GM21528 (cell line): ENCODE measurements around the gene RALA.
A peak's percentile ranks its signal among the peaks of the same experiment; 100 is the strongest.

Source experiments
- ATAC-seq: cut with Tn5 transposase; IDR thresholded peaks from one replicate; pipeline ENCODE4 v1.9.1; 2021; ENCODE audit warnings: mild to moderate bottlenecking, moderate library complexity; ENCODE audit not compliant: unreplicated experiment, low FRiP score

Gene RALA, protein sequence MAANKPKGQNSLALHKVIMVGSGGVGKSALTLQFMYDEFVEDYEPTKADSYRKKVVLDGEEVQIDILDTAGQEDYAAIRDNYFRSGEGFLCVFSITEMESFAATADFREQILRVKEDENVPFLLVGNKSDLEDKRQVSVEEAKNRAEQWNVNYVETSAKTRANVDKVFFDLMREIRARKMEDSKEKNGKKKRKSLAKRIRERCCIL

GRCh38 chr7:39623047-39623731 is at the start of gene RALA:
Gene RALA (plus strand): TSS chr7:39623572. CDS start chr7:39686668, 63,096 bp downstream.
- ATAC-seq = peak; percentile 96

- ATAC-seq = no peak
These were observed 48.6 kb upstream of the RALA start for GRCh38 chr7:39574673-39575349.

DNA sequence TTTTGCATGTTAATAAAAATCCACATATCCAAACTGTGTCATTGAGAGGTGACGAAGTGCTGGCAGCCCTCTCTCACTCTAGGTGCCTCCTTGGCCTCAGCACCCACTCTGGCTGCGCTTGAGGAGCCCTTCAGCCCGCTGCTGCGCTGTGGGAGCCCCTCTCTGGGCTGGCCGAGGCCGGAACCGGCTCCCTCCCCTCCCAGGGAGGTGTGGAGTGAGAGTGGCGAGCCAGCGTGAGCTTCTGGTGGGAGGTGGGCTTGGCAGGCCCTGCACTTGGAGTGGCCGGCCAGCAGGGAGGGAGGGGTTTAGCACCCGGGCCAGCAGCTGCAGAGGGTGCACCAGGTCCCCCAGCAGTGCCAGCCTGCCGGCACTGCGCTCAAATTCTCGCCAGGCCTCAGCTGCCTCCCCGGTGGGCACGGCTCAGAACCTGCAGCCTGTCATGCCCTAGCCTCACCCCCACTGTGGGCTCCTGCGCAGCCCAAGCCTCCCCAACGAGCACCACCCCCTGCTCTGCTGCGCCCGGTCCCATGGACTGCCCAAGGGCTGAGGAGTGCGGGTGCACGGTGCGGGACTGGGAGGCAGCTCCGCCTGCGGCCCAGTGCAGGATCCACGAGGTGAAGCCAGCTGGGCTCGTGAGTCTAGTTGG is 46.0 kb upstream of the RALA start:
- no peak for ATAC-seq

DNA sequence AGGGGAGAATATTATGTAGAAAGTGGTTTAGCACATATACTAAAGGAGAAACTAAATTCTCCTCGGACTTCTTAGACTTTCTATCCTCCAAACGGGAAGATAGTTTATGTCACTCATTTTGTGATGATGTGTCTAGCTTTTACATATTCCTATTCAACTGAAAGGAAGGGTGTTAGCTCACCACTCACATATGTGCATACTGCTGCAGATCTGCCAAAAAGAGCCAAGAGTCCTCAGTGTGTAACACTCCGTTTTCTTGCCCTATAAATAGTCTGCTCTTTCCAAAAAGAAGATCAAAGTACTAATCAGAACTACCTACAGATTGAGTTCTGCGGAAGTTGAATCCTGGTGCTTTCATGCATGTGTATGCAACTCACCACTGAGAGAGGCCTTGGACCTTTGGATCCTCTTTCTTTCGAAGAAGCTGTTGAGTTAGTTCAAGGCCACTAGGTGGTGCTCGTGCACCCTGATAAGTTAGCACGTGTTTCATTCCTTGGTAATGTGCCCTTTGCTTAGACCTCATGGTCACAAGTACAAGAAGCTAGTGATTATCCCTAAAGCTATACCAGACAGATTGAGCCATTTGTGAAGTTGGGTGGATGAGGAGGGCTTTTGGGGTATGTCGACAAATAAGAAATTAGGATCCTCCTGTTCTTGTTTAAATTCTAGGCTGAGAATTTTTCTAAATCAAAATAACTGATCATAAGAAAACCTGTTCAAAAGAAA is 43.1 kb upstream of the RALA start:
- peak; percentile 85 for ATAC-seq

DNA sequence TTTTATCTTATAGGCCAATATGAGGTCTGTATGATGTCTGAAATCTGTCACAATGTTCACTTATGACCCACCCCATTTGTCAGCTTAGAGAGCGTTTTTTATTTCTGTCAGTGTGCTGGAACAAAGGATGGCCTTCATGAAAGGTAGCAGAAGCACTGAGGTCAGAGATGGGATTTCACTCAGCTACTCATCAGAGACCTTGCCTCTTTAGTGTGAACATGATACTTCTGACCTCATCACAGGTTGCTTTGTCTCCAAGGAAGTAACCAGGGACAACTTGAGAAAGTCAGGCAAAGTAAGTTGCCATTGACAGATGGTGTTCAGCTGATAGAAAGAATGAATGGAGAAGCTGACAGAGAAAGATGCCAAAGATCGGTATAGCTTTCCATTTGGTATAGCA is 40.8 kb upstream of the RALA start:
- no peak for ATAC-seq

GRCh38 chr7:39583539-39583938 is 39.8 kb upstream of the RALA start:
- ATAC-seq = no peak

DNA sequence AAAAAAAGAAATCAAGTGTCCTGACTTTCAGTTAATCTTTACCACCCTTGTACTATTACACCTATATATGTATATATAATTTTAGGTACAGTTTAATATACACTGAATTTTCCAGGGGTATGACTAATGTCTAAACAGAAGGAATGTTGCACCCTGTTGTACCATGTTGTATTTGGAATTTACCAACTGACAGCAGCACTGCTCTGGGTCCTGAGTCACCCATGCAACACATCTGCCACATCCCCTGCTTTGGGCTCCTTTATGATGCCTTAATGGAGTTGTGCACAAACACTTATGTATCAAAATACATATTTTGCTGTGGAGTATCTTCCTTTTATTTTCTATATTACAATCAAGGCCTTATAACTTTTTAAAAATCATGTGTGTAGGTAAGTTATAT is 36.0 kb upstream of the RALA start:
- no peak for ATAC-seq

DNA sequence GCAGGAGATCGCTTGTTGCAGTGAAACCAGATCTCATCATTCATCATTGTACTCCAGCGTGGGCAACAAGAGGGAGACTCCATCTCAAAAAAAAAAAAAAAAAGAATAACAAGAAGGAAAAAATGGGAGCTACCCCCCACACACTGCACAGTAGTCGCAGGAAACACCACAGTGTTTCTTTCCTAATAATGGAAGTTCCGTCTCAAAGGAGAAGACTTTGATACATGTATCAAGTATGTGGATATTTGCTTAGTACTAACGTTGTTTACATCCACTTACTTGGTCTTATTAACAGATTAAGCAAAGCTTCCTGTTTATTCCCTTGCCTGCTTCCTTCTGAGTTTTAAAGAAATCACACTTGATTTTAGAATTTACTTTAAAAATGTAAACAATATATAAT is 35.0 kb upstream of the RALA start:
- no peak for ATAC-seq

GRCh38 chr7:39589323-39590111 is 33.9 kb upstream of the RALA start:
- peak; percentile 92 for ATAC-seq

DNA sequence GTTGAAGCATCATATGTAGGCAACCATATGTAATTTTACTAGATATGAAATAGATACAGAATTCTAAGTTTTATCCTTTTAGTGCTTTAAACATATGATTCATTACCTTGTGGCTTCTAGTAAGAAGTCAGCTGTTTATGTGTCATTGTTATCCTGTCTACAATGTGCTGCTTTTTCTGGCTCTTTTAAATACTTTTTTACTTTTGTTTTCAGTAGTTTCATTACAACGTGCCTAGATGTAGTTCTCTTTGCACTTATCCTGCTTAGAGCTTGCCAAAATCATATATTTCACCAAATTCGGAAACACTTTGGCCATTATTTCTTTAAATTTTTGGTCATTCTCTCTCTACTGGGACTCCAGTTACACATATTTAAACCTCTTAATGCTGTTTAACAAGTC is 30.8 kb upstream of the RALA start:
- no peak for ATAC-seq

DNA sequence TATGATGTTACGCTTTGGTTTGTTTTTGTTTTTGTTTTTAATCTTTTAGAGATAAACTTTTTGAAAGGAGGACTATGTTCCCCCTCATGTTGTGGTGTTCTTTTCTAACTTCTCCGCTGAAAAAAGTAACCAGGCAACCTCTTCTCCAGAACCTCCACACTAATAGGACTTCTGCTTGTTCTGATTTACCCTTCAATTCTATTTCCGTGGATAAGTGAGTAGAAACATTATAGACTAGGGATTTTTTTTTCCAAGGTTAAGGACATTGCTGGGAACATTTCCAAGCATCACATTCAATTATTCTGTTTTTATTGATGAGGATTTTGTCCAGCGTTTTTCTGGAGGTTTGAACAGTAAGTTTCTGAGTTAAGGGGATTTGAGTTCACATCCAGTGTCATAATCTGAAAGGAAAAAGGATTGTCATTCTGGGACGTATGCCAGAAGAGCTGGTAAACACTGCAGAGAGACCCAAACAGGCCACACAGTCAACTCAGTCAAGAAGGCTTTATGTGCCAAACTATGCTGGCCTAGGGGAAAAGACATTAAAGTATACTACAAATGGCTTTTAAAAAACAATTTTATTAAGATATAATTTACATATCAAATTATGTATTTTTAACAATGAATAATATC is 28.3 kb upstream of the RALA start:
- no peak for ATAC-seq

GRCh38 chr7:39602351-39602750 is 21.0 kb upstream of the RALA start:
- ATAC-seq = no peak

DNA sequence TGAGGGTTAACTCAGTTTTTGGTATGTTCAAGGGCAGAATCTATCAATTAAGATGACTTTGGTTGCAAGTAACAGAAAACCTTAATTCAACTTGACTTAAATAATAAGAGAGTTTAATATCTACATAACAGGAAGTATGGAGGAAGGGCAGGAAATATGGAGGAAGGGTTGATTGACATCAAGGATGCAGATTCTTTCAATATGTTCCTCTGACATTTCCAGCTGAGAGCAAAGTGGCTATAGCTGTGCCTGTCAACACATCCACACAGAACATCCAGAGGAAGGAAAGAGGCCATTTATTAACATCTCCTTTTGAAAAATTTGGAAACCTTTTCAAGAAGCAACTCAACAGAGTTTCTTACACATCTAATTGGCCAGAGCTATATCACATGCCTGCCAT is 19.4 kb upstream of the RALA start:
- ATAC-seq = no peak

GRCh38 chr7:39605087-39605486 is 18.3 kb upstream of the RALA start:
- ATAC-seq = no peak

DNA sequence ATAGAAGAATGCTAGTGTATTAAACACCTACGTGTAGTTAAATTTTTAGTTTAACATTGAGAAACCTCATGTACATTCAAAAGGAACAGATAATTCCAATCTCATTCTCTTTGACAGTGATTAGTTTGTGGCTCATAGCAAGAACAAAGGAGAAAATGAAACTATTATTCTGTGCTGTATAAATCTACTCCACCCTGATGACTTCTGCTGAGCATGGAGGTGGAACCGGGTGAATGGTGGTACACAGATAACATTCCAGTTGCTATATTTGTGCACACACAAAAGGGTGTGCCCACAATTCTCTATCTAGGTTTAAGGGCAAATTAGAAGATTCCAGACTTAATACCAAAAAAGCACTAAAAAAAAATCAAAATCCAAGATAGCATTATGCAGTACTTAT is 17.0 kb upstream of the RALA start:
- no peak for ATAC-seq

GRCh38 chr7:39606941-39607340 is 16.4 kb upstream of the RALA start:
- no peak for ATAC-seq

GRCh38 chr7:39607865-39608264 is 15.5 kb upstream of the RALA start:
- ATAC-seq = no peak

GRCh38 chr7:39608278-39608677 is 15.1 kb upstream of the RALA start:
- no peak for ATAC-seq

GRCh38 chr7:39609113-39609934 is 14.0 kb upstream of the RALA start:
- ATAC-seq = no peak
